HL-60 (cell line): ENCODE results near the gene DEGS2.

Experiments
- DNase-seq, 2 experiments: peaks; one replicate each; pipeline ENCODE4 v3.0.0-alpha.2; 2010 to 2020; ENCODE audit warnings: low read depth in 1 of 2, low spot score in 1 of 2
- H3K27ac ChIP-seq: fragments of 250-450 bp; sonication (Bioruptor Pico); replicated peaks from 2 replicates; pipeline ENCODE4 v1.5.1; 2020; ENCODE audit warnings: mild to moderate bottlenecking, moderate library complexity
- H3K27me3 ChIP-seq: fragments of 250-450 bp; sonication (Bioruptor Pico); 2 replicates; pipeline ENCODE4 v1.5.1; 2021; ENCODE audit warnings: mild to moderate bottlenecking, moderate library complexity; ENCODE audit not compliant: insufficient read depth, poor library complexity, severe bottlenecking
- H3K4me3 ChIP-seq: replicated peaks from 2 replicates; pipeline ENCODE4 v1.5.1; 2011; ENCODE audit warnings: mild to moderate bottlenecking, control low read depth, low read length; ENCODE audit not compliant: insufficient read depth
- GABPA ChIP-seq: IDR thresholded peaks from 2 replicates; pipeline ENCODE4 v1.6.1; 2012; ENCODE audit warnings: low read depth
- POLR2AphosphoS5 ChIP-seq: IDR thresholded peaks from 2 replicates; pipeline ENCODE4 v1.6.1; 2012; ENCODE audit warnings: low read depth
- SPI1 ChIP-seq: IDR thresholded peaks from 2 replicates; pipeline ENCODE4 v1.6.1; 2012; ENCODE audit warnings: low read depth, mild to moderate bottlenecking, borderline replicate concordance
- TF ChIP-seq, protein P1 (sequence below): IDR thresholded peaks from one replicate; pipeline ENCODE4 v1.5.1; 2011; ENCODE audit warnings: low read length, control low read depth, inconsistent platforms; ENCODE audit not compliant: insufficient read depth
- TF ChIP-seq, protein P2 (sequence below): IDR thresholded peaks from 2 replicates; pipeline ENCODE4 v1.6.1; 2012; ENCODE audit warnings: low read depth; ENCODE audit not compliant: insufficient replicate concordance

DEGS2 gene

DNA sequence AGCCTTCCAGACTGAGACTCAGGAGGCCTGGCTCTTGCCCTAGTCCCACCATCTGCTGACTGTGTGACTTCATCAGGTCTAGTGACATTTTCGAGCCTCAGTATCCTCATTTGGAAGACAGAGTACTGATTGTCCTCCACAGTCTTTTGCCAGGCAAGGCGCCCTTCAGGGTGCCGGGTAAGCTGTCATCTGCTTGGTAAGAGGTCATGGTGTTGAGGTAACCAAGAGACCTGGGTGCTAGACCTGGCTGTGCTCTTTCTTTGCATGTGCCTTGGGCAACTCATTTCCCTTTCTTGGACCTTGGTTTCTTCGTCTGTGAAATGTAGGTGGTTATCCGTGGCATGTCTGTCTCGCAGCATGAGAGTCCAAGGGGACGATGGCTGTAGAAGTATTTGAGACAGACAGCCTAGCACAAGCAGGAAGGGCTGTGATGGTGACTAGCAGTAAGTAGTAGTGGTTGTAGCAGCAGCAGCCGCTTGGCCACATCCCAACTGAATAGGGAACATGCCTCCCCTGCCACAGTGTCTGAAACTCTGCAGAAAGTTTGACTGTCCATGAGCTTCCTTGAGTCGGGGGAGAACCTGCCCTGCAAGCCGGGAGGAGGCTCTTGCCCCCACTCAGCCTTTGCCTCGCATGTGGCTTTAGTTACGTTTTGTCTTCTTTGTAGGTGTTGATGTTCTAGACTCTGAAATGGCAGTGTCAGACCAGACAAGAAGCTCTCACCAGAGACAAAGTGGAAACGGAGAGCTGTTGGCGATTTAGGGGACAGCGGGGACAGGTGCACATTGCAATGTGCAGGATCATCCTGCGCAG is 53.9 kb downstream of the DEGS2 start:
- TF ChIP-seq POLR2AphosphoS5 (no peak), GABPA (no peak), SPI1 (no peak)
- TF ChIP-seq, protein P1, sequence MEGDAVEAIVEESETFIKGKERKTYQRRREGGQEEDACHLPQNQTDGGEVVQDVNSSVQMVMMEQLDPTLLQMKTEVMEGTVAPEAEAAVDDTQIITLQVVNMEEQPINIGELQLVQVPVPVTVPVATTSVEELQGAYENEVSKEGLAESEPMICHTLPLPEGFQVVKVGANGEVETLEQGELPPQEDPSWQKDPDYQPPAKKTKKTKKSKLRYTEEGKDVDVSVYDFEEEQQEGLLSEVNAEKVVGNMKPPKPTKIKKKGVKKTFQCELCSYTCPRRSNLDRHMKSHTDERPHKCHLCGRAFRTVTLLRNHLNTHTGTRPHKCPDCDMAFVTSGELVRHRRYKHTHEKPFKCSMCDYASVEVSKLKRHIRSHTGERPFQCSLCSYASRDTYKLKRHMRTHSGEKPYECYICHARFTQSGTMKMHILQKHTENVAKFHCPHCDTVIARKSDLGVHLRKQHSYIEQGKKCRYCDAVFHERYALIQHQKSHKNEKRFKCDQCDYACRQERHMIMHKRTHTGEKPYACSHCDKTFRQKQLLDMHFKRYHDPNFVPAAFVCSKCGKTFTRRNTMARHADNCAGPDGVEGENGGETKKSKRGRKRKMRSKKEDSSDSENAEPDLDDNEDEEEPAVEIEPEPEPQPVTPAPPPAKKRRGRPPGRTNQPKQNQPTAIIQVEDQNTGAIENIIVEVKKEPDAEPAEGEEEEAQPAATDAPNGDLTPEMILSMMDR, result no peak
- TF ChIP-seq, protein P2, sequence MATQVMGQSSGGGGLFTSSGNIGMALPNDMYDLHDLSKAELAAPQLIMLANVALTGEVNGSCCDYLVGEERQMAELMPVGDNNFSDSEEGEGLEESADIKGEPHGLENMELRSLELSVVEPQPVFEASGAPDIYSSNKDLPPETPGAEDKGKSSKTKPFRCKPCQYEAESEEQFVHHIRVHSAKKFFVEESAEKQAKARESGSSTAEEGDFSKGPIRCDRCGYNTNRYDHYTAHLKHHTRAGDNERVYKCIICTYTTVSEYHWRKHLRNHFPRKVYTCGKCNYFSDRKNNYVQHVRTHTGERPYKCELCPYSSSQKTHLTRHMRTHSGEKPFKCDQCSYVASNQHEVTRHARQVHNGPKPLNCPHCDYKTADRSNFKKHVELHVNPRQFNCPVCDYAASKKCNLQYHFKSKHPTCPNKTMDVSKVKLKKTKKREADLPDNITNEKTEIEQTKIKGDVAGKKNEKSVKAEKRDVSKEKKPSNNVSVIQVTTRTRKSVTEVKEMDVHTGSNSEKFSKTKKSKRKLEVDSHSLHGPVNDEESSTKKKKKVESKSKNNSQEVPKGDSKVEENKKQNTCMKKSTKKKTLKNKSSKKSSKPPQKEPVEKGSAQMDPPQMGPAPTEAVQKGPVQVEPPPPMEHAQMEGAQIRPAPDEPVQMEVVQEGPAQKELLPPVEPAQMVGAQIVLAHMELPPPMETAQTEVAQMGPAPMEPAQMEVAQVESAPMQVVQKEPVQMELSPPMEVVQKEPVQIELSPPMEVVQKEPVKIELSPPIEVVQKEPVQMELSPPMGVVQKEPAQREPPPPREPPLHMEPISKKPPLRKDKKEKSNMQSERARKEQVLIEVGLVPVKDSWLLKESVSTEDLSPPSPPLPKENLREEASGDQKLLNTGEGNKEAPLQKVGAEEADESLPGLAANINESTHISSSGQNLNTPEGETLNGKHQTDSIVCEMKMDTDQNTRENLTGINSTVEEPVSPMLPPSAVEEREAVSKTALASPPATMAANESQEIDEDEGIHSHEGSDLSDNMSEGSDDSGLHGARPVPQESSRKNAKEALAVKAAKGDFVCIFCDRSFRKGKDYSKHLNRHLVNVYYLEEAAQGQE, result no peak

DNA sequence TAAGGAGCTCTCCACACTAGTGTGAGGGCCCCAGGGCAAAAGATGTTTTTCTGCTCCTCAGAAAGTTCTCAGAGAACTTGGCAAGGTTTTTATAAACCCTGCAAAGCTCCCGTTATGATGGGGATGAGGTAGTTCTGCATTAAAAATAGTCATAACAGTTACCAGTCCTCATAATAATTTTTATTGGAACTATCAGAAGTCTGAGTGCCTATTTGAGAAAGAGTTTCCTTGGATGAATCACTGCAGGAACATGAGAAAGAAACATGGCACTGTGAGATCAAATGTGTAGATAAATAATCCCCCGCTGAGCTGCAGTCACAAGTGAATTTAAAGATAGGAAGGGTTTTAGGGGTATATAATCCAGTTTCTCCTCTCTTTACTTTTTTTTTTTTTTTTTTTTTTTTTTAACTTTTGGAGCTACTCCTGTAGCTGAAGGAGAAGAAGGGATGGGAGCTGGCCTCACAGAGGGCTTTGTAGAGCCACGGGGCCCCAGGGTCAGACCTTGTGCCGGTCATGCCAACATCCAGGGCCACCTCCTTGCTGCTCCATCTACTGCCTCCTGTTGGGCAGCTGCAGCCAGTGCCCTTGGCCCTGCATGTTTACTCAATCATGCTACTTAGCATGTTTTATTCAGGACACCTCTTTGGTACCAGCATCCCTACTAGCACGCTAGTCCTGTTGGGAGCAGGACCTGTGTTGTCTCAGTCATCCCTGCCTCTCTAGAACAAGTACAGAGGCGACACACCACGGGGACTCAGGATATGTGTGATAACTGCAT is 54.7 kb downstream of the DEGS2 start:
- H3K27ac ChIP-seq, result no peak overlapping the region
- H3K27me3 ChIP-seq, result no peaks in the 10 kb centered on the region
- H3K4me3 ChIP-seq, result no peak overlapping the region
- no peak for TF ChIP-seq GABPA
- no peak for TF ChIP-seq SPI1
- no peak for DNase-seq

More for the DNA sequence above, 53.9 kb downstream of the DEGS2 start:
- peak in 1 of 2 experiments; percentile 70 for DNase-seq
- Histone ChIP-seq H3K4me3 (no peak overlapping the region), H3K27ac (peak overlapping the region; percentile 36), H3K27me3 (no peaks in the 10 kb centered on the region)

DNA sequence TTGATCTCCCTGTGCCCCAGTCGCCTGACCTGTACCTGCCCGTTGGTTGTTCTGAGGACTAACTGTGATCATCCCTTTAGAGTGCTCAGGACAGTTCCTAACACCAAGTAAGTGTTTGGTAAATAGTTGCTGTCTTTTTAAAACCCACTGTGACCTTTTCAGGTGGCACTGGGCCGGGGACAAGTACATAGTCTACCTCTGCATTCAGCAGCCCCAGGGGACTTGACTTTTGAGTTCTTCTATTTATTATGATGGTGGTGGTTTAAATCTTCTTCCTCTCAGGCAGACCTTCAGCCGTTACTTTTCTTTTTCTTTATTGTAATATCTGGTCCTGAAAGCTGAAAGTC is 55.5 kb downstream of the DEGS2 start:
- H3K27me3 ChIP-seq, result no peaks in the 10 kb centered on the region
- DNase-seq, result no peak
- no peak overlapping the region for H3K27ac ChIP-seq
- no peak for TF ChIP-seq POLR2AphosphoS5
- no peak for TF ChIP-seq SPI1
- TF ChIP-seq, protein P1, result no peak
- TF ChIP-seq GABPA, result no peak
- TF ChIP-seq, protein P2, result no peak
- H3K4me3 ChIP-seq, result no peak overlapping the region

DNA sequence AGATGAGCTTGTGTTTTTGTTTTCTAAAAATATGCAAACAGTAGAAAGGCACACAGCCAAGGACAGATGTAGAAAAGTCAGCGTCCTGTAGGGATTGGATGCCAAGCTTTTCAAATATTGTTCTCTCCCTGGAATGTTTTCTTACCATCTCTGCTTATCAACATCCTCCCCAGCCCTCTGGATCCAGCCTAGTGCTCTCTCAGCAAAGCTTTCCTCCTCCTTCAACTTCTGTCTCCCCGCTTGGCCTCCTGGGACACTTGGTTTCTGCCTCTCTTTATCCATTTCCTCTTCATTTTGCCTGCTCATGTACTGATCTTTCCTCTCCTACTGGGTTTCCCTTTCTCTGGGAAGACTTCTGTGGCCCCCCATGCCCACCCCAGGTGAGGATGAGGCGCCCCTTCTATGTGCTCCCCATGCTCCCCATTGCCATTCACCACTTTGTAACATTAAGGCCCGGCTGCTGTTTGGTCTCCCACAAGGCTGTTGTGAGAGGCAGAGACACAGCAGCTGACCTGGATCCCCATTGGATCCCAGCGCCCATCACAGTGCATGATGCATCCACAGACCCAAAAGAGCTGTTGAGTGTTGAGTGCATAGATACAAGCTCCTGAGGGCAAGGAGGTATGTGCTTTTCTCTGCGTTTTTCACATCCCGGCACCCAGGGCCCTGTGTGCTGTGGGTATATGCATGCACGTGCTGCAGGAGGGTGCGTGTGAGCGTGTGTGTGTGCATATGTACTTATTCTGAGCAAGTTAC is 56.0 kb downstream of the DEGS2 start:
- H3K27ac ChIP-seq, result no peak overlapping the region
- TF ChIP-seq, protein P1, result no peak
- TF ChIP-seq POLR2AphosphoS5 (no peak), SPI1 (no peak)
- no peak overlapping the region for H3K4me3 ChIP-seq
- H3K27me3 ChIP-seq, result no peaks in the 10 kb centered on the region
- no peak for DNase-seq
